Measurements from ENCODE around the gene GPR146. TPM values are rescaled to one million over a fixed set of nuclear protein-coding genes. Genes with fewer than 3 reads are reported as not detected.

GPR146 gene
- total and polyA plus RNA-seq, 9 donors, result 6.1 to 25.0 (median 8.4) TPM

- H3K27ac ChIP-seq, result peak overlapping the region in 1 of 2 donors; percentile 75
- intact Hi-C loops (cut with DNase I), result no loop called here
- WGBS, 3 donors, result 89 to 93% (median 90%) methylated on average over 17 of the region's 17 CpGs
- H3K4me1 ChIP-seq (ENCODE audit: insufficient read depth), result peaks cover 27% of the 10 kb centered on the region
- TF ChIP-seq CTCF (IDR thresholded peaks at IDR 0.05) (no peak), EP300 (IDR thresholded peaks at IDR 0.05) (no peak), POLR2A (IDR thresholded peaks at IDR 0.05) (no peak)
- no peaks in the 10 kb centered on the region for H3K9me3 ChIP-seq
- no peak overlapping the region for H3K4me3 ChIP-seq
- DNase-seq, result no peak
- no peaks in the 10 kb centered on the region for H3K36me3 ChIP-seq
- H3K27me3 ChIP-seq, result no peaks in the 10 kb centered on the region
These were observed 9.5 kb downstream of the GPR146 start for GRCh38 chr7:1053816-1054370.

- no peak overlapping the region for H3K4me3 ChIP-seq
- no peaks in the 10 kb centered on the region for H3K9me3 ChIP-seq
- peak in 3 of 5 donors; percentile 56 to 61 (median 56) for DNase-seq
- peak overlapping the region in 1 of 2 donors; percentile 75 for H3K27ac ChIP-seq
- WGBS, 3 donors, result 56 to 66% (median 63%) methylated on average over 25 of the region's 25 CpGs
- peaks cover 27% of the 10 kb centered on the region for H3K4me1 ChIP-seq (ENCODE audit: insufficient read depth)
- intact Hi-C loops (cut with DNase I), result no loop called here
- TF ChIP-seq CTCF (IDR thresholded peaks at IDR 0.05), result no peak
- no peak for TF ChIP-seq POLR2A (IDR thresholded peaks at IDR 0.05)
- no peak for TF ChIP-seq EP300 (IDR thresholded peaks at IDR 0.05)
- no peaks in the 10 kb centered on the region for H3K27me3 ChIP-seq
- no peaks in the 10 kb centered on the region for H3K36me3 ChIP-seq
These were observed 10.1 kb downstream of the GPR146 start for GRCh38 chr7:1054438-1054837.

GRCh38 chr7:1054861-1055450 lies 10.6 kb downstream of the GPR146 start:
- Histone ChIP-seq H3K27ac (peak overlapping the region in 1 of 2 donors; percentile 75), H3K36me3 (no peaks in the 10 kb centered on the region), H3K4me1 (ENCODE audit: insufficient read depth) (peaks cover 27% of the 10 kb centered on the region), H3K9me3 (no peaks in the 10 kb centered on the region), H3K27me3 (no peaks in the 10 kb centered on the region), H3K4me3 (peak overlapping the region; percentile 33)
- WGBS, 3 donors, result 8 to 15% (median 11%) methylated on average over 30 to 32 of the region's 32 CpGs
- peak; percentile 88 to 93 (median 89) for DNase-seq
- intact Hi-C loops (cut with DNase I), result no loop called here
- TF ChIP-seq POLR2A (IDR thresholded peaks at IDR 0.05), result no peak
- peak in 1 of 3 donors; percentile 5 for TF ChIP-seq CTCF (IDR thresholded peaks at IDR 0.05)
- TF ChIP-seq EP300 (IDR thresholded peaks at IDR 0.05), result no peak

- WGBS, 3 donors, result 44 to 55% (median 49%) methylated on average over 14 to 15 of the region's 15 CpGs
- peaks cover 27% of the 10 kb centered on the region for H3K4me1 ChIP-seq (ENCODE audit: insufficient read depth)
- H3K9me3 ChIP-seq, result no peaks in the 10 kb centered on the region
- H3K36me3 ChIP-seq, result no peaks in the 10 kb centered on the region
- TF ChIP-seq POLR2A (IDR thresholded peaks at IDR 0.05) (no peak), CTCF (IDR thresholded peaks at IDR 0.05) (no peak), EP300 (IDR thresholded peaks at IDR 0.05) (no peak)
- intact Hi-C loops (cut with DNase I), result no loop called here
- H3K4me3 ChIP-seq, result peak overlapping the region; percentile 33
- H3K27me3 ChIP-seq, result no peaks in the 10 kb centered on the region
- H3K27ac ChIP-seq, result peak overlapping the region in 1 of 2 donors; percentile 75
- DNase-seq, result no peak
These were observed 11.2 kb downstream of the GPR146 start for GRCh38 chr7:1055491-1055955.
